AG20443 (cell line): ENCODE data around the gene BCL2L2.
A peak's percentile ranks its signal among the peaks of the same experiment; 100 is the strongest.
"Not testable (repeated sequence)": the region's sequence is repeated elsewhere in the genome, so short reads cannot be mapped to it uniquely, and the experiment has no call there.

ENCODE experiments used
- DNase-seq: peaks from one replicate; pipeline ENCODE4 v3.0.0; 2012; ENCODE audit warnings: low spot score, mixed read lengths

The BCL2L2 gene, protein sequence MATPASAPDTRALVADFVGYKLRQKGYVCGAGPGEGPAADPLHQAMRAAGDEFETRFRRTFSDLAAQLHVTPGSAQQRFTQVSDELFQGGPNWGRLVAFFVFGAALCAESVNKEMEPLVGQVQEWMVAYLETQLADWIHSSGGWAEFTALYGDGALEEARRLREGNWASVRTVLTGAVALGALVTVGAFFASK

DNA sequence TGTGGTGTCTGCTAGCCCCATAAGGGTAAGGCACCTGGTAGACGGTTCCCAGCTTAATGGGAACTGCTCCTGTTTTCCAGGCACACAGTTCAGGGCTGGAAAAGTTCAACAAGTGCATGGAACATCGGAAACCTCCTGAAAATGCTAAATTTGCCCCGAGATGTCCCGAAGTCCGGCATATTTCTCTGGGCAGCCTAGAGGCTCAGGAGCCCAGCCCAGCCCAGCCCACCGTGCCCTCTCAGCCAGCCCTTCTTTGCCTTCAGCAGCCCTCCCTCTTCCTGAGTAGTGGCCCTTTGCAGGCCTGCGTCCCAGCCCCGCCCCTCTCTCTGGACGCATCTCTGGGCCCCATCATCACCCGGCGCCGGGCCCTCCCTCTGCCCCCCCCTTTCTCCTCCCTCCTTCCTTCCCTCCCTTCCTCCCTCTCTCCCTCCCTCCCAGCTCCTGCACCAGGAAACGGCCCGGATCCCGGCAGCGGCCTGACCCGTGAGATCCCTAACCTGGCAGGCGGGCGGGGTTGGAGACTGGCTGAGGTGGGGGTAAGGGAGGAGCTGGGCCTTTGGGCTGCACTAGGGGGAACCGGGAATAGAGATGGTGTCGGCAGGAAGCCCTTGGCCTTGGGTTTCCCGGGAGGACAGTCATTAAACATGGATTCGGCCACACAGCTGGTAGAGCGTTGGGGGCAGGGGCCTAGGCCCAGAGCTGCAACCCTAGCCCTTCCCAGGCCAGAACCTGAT, at the start of gene BCL2L2:
Gene BCL2L2 (plus strand): TSS at position 422 of the 734 bp plus-strand sequence. CDS start 935 bp downstream, outside the sequence.
- DNase-seq, result peak; percentile 87

DNA sequence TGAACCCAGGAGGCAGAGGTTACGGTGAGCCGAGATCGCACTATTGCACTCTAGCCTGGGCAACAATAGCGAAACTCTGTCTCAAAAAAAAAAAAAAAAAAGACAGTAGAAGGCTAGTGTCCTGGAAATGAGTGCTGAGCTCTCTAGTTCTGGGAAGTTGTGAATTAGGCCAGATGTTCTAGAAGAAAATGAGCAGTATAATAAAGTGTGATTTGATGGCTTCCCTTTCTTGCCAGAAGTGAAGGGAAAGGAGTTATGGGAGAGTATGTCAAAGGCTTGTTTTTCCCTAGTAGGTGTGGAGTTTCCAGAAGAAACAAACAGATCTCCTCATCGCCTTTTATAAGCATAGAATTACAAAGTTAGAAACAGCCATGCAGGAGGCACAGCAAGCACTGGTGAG, 48.4 kb upstream of the BCL2L2 start:
- DNase-seq, result no peak

DNA sequence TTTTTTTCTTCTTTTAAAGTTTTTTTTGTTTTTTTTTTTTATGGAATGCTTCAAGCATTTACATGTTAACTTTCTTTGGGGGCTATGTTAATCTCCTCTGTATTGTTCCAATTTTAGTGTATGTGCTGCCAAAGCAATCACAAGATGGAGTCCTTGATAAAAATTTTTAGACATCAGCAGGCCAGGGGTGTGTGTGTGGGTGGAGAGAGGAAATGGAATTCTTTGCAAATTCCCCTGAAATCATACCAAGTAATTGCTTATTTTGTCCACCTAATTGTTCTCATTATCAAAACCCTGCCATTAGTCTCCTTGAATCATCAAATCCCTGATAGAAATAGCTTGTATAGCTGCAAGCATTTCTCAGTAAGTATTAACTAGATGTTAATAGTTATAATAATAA, 47.2 kb upstream of the BCL2L2 start:
- DNase-seq, result no peak

DNA sequence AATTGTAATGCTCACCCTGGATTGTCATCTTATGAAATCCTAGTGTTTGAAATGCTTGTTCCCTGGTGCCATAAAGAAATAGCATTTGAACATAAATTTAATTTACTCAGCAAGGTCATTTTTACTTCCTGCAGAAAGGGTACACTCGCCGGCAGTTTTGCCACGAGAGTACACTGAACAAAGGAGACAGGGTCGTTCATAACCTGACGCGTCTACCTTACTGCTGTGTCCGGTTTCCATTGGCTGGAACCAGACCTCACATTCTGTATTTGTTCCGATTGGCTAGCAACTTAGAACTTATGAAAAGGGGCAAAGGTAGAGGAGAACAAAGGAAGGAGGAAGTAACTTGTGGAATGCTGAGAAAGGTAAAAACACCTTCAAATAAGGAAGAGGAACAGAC, 45.8 kb upstream of the BCL2L2 start:
- DNase-seq, result not testable (repeated sequence)

DNA sequence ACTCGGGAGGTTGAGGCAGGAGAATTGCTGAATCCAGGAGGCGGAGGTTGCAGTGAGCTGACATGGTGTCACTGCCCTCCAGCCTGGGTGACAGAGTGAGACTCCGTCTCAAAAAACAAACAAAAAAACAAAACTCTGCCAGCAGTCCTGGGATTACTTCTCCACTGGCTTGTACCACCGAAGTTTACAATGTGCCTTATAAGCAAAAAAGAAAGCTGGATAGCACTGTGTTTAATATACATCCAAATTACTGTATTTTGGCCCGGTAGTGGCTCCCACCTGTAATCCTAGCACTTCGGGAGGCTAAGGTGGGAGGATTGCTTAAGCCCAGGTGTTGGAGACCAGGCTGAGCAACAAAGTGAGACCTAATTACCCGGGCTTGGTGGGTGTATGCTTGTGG, 37.4 kb upstream of the BCL2L2 start:
- DNase-seq, result no peak

DNA sequence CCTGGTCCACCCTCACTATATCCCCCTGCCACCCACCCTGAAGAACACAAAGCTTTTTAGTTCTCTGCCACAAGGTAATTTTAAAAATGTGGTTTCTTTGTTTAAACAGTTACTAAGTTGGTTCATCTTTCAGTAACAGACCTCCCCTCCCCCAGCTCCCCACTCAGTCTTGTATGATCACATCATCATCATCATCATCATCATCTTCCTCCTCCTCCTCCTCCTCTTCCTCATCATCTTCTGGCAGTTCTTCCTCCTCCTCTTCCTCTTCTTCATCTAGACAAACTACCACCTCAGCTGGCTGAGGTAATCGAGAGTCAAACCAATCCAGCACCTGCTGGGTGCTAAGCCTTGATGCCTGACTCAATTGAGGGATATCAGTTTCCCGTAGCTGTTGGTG, 31.2 kb upstream of the BCL2L2 start:
- DNase-seq, result no peak

DNA sequence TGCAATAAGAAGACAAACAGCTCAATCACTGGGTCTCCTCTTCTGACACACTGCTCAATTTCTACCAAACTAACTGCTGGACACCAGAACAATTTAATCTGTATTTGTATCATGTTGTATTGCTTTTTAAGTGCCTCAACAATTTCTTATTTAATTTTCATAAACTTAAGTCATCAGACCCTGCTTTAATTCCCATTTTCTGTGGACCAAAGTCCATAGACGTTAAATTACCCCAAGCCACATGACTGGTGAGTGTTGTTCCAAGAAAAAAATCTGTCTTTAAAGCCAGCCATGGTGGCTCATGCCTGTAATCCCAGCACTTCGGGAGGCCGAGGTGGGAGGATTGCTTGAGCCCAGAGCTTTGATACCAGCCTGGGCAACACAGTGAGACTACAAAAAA, 29.4 kb upstream of the BCL2L2 start:
- DNase-seq, result no peak

DNA sequence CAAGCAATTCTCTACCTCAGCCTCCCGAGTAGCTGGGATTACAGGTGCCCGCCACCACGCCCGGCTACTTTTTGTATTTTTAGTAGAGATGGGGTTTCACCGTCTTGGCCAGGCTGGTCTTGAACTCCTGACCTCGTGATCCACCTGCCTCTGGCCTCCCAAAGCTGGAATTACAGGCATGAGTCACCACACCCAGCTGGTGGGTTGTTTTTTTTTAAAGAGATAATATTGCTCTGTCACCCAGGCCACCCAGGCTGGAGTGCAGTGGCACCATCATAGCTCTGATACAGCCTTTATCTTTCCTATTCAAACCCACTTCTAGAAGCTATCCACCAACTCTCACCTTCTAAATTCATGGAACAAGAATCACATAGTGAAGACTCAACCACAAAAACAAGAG, 28.7 kb upstream of the BCL2L2 start:
- DNase-seq, result not testable (repeated sequence)

DNA sequence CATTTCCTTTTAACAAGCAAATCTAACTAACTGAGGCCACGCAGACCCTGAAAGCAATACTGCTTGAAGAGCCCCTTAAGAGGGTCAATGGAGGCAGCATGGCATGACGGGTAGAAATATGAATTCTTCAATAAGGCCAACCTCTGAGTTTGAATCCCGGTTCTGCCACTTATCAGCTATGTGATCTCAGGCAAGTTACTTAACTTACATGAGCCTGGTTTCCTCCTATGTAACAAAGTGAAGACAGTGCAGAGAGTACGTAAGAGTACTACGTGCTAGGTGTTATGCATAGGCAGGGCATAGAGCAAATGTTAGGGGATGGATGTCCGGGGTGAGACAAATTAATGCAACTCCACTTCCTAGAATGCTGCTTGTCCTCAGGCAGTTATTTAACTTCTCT, 25.4 kb upstream of the BCL2L2 start:
- DNase-seq, result no peak

DNA sequence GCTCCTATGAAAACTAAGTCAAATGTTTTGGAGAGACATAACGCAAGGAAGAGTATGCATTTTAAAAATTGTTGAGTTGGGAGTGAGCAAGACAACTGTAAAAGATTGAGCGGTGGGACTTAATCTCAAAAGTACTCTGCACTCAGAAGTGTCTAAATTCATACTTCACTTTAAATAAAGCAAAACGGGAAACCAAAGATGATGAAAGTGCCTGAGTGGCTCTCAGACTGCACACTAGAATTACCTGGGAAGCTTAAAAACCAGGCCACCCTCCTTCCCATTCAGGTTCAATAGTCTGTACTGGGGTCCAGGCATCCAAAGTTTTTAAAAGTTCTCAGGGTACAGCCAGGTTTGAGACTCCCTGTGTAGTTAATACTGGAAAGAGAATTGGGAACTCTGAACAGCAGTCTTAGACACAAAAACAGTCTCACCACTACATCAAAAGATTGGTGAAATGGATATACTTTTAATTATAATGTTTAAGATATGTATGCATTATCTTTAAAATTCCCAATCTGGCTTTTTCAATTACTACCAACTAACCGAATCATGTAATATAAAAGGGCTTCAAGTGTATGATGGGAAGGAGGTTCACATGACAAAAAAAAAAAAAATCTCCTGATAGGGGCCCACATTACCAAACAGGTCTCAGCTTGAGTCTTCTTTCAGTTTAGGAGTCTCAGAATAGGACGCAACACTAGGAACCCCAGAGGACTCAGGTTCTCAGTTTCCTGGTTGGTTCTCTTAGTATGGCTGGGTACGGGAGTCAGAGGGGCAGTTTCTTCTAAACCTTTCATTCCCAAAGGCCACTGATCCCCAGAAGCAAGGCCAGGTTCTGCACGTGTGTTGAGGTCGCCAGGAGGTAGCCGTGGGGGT, 21.7 kb upstream of the BCL2L2 start:
- peak; percentile 26 for DNase-seq

DNA sequence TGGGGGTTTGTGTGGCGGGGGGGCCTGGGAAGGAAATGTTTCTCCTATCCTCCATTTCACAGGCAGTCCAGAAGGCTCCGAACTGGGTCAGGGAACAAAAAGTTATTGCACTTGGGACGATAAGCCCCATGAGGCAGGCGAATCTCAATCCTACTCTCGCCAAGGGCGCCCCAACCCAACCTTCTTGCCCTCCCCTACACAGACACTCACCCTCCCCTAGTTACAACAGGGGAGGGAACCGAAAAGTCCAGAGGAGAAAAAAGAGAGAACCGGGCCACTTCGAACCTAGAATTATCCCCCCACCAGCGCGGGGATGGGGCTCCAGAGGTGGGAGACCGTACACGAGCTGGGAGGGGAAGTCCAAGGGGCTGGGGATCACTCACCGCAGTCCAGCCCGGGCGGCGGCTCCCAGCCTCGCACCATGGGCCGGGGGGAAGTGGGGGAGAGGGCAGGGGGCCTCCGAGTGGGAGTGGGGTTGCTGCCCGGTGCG, 21.1 kb upstream of the BCL2L2 start:
- no peak for DNase-seq

DNA sequence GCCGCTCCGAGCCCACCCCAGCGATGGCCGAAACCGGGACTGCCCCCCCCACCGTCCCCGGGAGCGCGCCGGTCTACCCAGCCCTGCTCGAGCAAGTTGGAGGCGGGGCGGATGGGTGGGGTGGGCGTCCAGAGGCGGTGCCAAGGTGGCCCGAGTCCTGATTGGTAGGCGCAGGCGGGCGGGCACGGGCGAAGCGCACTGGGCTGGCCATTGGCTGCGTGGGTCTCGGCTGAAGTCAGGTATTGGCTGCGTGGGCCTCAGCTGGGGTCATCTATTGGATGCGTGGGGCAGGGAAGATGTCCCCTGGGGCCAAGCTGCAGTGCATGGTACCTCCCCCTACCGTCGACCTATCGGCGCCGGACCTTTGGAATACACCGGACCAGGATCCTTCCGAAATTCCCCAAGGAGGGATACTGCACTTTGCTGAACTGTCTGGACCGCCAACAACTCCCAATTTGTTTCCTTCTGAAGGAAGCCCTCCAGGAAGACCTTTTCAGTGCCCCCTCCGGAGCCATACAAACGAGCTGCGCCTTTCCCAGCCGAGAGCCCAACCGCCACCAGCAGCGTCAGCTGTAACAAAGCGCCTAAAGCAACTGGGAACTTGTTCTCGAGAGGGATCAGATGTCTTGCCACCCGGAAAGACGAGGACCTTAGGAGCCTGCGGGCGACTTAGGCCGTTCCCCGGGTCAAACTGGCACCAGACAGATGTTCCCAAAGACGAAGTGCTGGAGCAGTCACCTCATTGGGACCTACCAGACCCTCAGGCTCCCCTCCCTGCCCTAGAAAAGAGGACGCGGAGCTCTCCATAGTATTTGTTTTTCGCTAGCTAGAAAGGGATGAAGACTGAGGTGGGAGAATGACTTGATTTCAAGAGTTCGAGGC, 20.4 kb upstream of the BCL2L2 start, which contains the start of gene HOMEZ:
Gene HOMEZ (minus strand): TSS at position 113 of the 882 bp plus-strand sequence. CDS start 180 bp downstream, outside the sequence.
- DNase-seq, result peak; percentile 99

DNA sequence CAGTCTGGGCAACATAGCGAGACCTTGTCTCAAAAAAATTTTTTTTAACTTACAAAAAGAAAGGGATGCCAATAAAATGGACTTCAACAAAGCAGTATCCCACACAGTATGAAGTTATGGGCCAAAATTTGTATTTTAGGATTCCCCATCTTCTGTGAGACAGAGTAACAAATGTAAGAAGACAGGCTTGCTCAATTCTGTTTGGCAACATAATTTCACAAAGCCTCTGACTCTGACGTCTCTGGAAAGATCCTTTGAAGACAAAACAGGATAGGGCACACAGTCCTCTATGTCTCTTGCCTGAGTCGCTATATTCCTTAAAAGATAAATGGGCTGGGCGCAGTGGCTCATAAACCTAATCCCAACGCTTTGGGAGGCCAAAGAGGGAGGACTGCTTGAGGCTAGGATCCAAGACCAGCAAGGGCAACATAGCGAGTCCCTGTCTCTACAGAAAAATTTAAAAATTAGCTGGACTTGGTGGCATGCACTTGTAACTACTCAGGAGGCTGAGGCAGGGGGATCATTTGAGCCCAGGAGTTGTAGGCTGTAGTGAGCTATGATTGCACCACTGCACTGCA, 19.6 kb upstream of the BCL2L2 start:
- DNase-seq, result no peak

DNA sequence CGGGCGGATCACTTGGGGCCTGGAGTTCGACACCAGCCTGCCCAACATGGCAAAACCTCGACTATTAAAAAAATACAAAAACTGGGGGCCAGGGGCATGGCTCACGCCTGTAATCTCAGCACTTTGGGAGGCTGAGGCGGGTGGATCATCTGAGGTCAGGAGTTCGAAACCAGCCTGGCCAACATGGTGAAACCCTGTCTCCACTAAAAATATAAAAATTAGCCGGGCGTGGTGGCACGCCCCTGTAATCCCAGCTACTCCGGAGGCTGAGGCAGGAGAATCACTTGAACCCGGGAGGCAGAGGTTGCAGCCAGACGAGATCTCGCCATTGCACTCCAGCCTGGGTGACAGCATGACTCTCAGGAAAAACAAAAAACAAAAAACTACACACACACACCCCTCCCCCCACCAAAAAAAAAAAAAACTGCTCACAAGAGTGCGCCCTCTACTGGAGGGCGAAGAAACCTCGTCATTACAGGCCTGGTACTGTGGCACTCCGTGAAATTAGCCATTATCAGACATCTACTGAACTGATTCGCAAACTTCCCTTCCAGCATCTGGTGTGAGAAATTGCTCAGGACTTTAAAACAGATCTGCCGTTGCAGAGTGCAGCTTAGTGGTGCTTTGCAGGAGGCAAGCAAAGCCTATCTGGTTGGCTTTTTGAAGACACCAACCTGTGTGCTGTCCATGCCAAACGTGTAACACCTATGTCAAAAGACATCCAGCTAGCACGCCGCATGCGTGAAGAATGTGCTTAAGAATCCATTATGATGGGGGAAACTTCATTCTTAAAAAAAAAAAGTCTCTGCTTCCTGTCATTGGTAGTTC, 11.7 kb upstream of the BCL2L2 start:
- DNase-seq, result peak; percentile 38

DNA sequence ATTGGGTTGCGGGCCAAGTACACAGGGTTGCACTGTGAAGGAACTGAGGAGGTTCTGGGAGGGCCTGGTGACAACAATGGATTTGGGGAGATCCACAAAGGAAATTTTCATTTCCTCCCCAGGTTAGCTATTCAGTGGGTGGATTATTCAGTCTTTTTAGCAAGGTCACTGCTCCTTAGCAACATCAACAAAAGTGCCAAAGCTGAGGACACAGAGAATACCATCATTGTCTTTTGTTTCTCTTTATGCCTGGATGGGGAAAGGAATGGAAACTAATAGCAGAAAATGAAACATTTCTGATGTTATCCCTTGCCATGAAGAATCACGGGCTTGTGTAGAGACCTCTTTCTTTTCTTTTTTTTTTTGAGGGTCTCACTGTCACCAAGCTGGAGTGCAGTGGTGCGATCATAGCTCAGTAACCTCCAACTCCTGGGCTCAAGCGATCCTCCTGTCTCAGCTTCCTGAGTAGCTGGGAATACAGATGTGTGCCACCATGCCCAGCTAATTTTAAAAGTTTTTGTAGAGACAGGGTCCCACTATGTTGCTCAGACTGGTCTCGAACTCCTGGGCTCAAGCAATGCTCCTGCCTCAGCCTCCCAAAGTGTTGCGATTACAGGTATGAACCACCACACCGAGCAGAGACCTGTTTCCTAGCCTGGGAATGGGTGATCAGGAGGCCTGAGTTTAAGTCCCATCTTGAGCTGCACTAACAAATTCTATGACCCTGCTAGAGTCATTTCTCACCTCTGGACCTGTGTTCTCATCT, 10.4 kb upstream of the BCL2L2 start:
- no peak for DNase-seq

DNA sequence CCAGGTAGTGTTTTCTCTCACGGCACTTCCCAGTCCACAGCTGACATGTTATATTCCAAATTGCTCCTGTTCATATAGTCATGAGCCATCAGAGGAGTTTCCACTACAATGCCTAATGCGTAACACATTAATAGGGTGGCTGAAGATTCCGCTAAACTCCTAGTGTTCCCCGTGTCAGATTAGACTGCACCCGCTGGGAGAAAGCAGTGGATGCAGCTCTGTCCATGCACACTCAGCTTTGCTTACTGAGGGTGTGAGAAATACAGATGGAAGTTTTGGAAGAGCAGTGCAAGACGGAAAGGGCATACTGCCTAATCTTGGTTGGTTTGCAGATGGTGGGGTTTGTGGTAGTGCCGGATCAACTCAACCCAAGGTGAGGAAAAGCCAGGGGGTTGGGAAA, 9.5 kb upstream of the BCL2L2 start:
- DNase-seq, result no peak

DNA sequence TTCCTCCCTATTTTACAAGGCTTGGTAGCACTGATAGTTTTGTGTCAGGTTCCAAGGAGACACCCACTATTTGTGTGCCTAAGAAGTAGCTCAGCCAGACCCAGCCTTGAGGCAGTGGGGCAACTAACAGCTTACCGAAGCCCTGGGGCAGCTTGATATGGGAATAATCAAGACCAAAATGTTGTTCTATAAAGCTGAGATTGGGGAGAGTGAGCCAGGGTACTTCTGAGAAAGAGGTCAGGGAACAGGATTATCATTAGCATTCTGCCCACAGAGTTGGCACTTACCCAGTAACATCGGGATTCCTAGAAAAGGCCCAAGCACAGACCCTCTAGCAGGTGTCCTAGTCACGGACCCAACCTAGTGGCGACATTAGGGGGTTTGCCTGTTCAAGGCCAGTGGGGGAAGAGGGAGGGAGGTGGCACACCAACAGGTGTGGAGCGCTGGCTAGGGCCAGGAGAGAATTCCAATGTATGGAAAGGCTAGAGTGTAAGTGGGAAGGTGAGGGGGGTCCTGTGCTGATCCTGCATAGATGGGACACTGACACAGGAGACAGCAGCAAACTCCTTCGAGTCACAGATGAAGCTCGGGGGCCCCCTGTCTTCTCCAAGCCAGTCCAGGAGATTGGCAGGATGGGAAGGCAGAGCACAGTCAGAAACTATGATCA, 8.9 kb upstream of the BCL2L2 start:
- no peak for DNase-seq

DNA sequence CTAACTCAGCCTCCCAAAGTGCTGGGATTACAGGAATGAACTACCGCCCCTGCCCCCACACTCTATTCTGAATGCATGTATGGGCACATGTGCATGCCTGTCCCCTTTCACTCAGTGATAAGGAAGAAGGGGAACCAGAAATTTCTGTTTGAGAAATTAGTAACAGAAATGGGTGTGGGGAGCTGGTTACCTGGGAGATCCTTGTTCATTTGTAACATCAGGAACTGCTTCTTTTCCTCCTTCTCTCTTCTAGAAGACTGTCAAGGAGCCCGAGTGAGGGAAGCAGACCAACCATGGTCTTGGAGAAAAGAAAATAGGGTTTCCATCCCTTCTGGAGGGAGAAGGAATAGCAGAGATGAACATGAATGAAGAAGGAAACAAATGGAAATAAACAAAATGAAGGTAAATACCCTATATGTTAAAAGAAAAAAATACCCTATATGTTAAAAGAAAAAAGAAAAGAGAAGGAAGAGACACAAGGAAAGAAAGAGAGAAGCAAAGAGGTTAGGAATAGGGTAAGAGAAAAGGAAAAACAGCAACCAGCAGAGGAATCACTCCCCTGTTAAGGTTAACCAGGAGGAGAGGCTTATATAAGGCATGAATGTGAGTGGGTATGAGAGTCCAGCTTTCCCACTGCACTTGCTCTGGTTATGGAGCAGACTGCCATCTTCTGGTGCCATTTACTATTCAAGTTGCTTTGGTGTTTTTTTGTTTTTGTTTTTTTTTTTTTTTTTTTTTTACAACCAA, 7.2 kb upstream of the BCL2L2 start:
- no peak for DNase-seq
